HG02759 (cell line): ENCODE results near the gene HS3ST5.

Experiments
- ATAC-seq: cut with Tn5 transposase; IDR thresholded peaks from one replicate; pipeline ENCODE4 v1.9.1; 2021; ENCODE audit warnings: mild to moderate bottlenecking, moderate library complexity; ENCODE audit not compliant: unreplicated experiment

The HS3ST5 gene

GRCh38 chr6:114200891-114201290 is 141.9 kb downstream of the HS3ST5 start:
- ATAC-seq = no peak

GRCh38 chr6:114195631-114196403 is 147.0 kb downstream of the HS3ST5 start:
- ATAC-seq = no peak

GRCh38 chr6:114195027-114195365 is 147.8 kb downstream of the HS3ST5 start:
- ATAC-seq = no peak

GRCh38 chr6:114194362-114195026 is 148.3 kb downstream of the HS3ST5 start:
- no peak for ATAC-seq

GRCh38 chr6:114187563-114187962 is 155.3 kb downstream of the HS3ST5 start:
- no peak for ATAC-seq

GRCh38 chr6:114181664-114182063 is 161.2 kb downstream of the HS3ST5 start:
- ATAC-seq = no peak

GRCh38 chr6:114179411-114179810 is 163.4 kb downstream of the HS3ST5 start:
- no peak for ATAC-seq

- ATAC-seq = no peak
Observed at GRCh38 chr6:114176726-114177125, 166.1 kb downstream of the HS3ST5 start.

- no peak for ATAC-seq
Observed at GRCh38 chr6:114172576-114173260, 170.1 kb downstream of the HS3ST5 start.

GRCh38 chr6:114171473-114171872 is 171.3 kb downstream of the HS3ST5 start:
- ATAC-seq = no peak

- ATAC-seq = no peak
Observed at GRCh38 chr6:114170958-114171387, 171.8 kb downstream of the HS3ST5 start.

- ATAC-seq = no peak
Observed at GRCh38 chr6:114170372-114170771, 172.5 kb downstream of the HS3ST5 start.

GRCh38 chr6:114169763-114170162 is 173.1 kb downstream of the HS3ST5 start:
- ATAC-seq = no peak

- no peak for ATAC-seq
Observed at GRCh38 chr6:114167583-114168576, 174.9 kb downstream of the HS3ST5 start.

GRCh38 chr6:114164207-114164606 is 178.6 kb downstream of the HS3ST5 start:
- ATAC-seq = no peak

GRCh38 chr6:114162691-114163347 is 180.0 kb downstream of the HS3ST5 start:
- ATAC-seq = no peak

- ATAC-seq = no peak
Observed at GRCh38 chr6:114160881-114161280, 181.9 kb downstream of the HS3ST5 start.

GRCh38 chr6:114159727-114160126 is 183.1 kb downstream of the HS3ST5 start:
- no peak for ATAC-seq

GRCh38 chr6:114158838-114159694 is 183.8 kb downstream of the HS3ST5 start:
- no peak for ATAC-seq
